GM06990 (cell line): ENCODE measurements around the gene TENM4.

Experiments
- DNase-seq: peaks from one replicate; pipeline ENCODE4 v3.0.0-alpha.2; 2011; ENCODE audit not compliant: insufficient read length; ENCODE audit errors: extremely low read depth
- H3K27me3 ChIP-seq: replicated peaks from 2 replicates; pipeline ENCODE4 v1.6.0; 2011; ENCODE audit warnings: low read length; ENCODE audit not compliant: control insufficient read depth, insufficient read depth
- H3K36me3 ChIP-seq: 2 replicates; pipeline ENCODE4 v1.5.1; 2011; ENCODE audit warnings: low read length; ENCODE audit not compliant: control insufficient read depth, insufficient read depth
- H3K4me3 ChIP-seq: replicated peaks from 2 replicates; pipeline ENCODE4 v1.5.1; 2011; ENCODE audit warnings: low read depth, mild to moderate bottlenecking, control low read depth, low read length
- TF ChIP-seq, protein P1 (sequence below): IDR thresholded peaks from 2 replicates; pipeline ENCODE4 v1.5.1; 2011; ENCODE audit warnings: low read length, control low read depth, mild to moderate bottlenecking, inconsistent platforms; ENCODE audit not compliant: insufficient read depth, poor library complexity, severe bottlenecking

Gene TENM4

DNA sequence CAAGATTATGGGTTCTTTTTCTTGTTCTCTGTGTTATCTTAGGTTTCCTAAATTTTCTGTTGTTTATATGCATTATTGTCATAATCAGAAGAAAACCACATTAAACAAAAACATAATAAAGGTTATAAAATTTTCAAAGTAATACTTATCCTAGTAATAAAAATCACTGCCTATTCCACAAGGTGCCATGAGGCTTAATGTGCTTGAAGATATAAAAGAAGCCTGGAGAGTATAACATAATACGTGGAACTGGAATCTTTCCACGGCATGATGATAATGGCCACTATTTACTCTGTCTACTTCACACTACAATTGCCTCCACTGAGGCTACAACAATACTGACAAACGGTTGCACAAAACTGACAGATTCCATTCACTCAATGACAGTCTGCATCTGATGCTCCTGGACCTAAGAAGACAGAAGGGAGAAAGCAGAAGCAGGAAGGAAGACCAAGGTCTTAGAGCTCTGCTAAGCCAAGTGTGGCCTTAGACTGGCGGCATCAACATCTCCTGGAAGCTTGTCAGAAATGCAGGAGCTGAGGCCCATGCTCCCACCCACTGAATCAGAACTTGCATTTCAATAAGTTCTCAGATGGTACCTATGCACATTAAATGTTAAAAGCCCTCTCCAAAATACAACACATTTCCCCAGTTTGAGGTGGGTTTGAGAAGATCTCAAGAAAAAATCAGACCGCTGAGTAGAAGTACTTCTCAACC lies 13.1 kb downstream of the TENM4 start:
- no peak for DNase-seq
- Histone ChIP-seq H3K4me3 (no peak overlapping the region), H3K27me3 (no peaks in the 10 kb centered on the region), H3K36me3 (no peaks in the 10 kb centered on the region)
- TF ChIP-seq, protein P1, sequence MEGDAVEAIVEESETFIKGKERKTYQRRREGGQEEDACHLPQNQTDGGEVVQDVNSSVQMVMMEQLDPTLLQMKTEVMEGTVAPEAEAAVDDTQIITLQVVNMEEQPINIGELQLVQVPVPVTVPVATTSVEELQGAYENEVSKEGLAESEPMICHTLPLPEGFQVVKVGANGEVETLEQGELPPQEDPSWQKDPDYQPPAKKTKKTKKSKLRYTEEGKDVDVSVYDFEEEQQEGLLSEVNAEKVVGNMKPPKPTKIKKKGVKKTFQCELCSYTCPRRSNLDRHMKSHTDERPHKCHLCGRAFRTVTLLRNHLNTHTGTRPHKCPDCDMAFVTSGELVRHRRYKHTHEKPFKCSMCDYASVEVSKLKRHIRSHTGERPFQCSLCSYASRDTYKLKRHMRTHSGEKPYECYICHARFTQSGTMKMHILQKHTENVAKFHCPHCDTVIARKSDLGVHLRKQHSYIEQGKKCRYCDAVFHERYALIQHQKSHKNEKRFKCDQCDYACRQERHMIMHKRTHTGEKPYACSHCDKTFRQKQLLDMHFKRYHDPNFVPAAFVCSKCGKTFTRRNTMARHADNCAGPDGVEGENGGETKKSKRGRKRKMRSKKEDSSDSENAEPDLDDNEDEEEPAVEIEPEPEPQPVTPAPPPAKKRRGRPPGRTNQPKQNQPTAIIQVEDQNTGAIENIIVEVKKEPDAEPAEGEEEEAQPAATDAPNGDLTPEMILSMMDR = no peak

DNA sequence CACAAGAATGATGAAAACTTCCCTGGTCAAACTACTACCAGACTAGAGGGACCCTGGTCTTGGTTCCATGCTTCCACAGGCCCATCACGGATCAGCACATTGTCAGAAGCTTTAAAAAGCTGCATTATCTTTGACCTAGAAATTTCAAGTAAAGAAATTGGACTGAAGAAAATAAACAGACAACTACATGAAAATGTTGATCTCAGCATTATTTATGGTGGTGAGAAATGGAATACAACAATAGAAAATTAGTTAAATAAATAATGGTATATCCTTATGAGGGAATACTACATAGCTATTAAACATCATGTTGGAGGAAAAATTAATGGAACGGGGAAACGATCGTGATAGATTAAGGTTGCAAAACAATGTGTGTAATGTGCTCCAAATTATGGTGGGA lies 13.7 kb downstream of the TENM4 start:
- H3K4me3 ChIP-seq = no peak overlapping the region
- no peaks in the 10 kb centered on the region for H3K27me3 ChIP-seq
- no peak for DNase-seq
- TF ChIP-seq, protein P1 = no peak
- H3K36me3 ChIP-seq = no peaks in the 10 kb centered on the region

DNA sequence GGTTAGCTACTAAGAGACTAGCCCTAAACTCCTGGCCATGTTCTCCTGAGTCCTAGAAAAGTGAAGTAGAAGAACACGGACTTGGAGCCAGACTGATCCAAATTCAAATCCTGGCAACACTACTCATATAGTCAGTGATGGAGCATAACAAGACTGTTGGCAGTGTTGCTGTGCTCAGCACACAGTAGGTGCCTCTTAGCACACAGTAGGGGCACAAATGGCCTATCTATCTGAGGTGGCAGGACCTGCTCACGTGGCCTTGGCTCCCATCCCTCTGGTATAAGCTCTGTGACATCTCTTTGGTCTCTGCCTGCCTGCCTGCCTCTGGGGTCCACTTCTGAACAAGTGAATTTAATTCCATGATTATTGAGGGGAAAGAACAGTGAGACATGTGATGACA lies 15.4 kb downstream of the TENM4 start:
- no peak overlapping the region for H3K4me3 ChIP-seq
- DNase-seq = no peak
- TF ChIP-seq, protein P1 = no peak
- H3K36me3 ChIP-seq = no peaks in the 10 kb centered on the region
- peaks cover 1% of the 10 kb centered on the region for H3K27me3 ChIP-seq

DNA sequence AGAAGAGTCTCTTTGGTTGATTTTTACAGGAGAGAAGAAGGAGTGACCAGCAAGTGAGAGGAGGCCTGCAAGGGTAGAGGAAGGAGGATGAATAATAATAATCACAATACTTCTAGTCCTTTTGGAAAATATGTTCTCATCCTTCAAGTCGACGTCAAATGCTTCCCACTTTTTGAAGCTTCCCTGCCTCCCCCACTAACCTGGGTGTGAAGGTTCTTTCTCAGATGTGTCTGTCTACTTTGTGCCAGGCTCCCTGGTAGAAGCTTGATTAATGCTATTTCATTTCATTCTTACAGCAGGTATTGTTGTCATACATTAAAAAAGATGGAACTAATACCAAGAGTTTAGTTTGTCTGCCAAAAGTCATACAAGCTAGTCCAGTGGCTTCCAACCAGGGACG lies 17.1 kb downstream of the TENM4 start:
- DNase-seq = no peak
- Histone ChIP-seq H3K4me3 (no peak overlapping the region), H3K27me3 (peaks cover 3% of the 10 kb centered on the region), H3K36me3 (no peaks in the 10 kb centered on the region)
- TF ChIP-seq, protein P1 = no peak

DNA sequence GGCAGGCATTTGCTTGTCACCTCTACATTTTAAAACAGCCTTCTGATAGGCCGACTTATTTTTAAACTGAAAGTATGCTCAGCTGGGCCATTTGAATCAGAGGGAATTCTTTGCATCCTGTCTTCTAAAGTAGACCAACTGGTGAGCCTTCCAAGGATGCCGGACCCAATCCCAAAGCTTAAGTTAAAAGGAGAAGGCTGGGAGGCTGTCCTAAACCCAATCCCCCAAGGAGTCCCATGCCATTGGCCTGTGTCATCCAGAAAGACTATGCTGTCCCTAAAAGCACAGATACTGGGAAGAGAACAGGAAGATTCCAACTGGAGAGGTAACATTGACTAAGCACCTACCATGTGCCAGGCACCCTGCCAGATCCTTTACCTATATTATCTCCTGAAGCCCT lies 18.0 kb downstream of the TENM4 start:
- peaks cover 3% of the 10 kb centered on the region for H3K27me3 ChIP-seq
- no peaks in the 10 kb centered on the region for H3K36me3 ChIP-seq
- H3K4me3 ChIP-seq = no peak overlapping the region
- TF ChIP-seq, protein P1 = no peak
- DNase-seq = no peak

DNA sequence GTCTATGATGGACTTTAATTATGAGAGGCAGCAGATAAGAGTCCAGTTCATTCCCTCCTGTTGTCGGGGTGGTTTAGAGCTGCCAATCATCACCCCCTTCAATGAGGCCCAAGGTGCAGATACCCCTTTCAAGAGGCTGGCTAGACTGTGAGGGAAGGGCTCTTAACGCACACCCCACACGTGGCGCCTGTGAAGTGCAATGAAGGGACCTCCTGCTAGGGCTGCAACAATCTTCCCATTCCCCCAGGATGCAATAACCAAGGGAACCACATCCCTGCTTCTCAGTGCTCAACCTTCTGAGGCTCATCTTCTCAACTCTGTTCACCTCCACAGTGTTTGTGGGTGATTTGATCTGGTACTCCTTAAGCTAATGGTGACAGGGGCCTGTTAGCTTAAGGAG lies 19.0 kb downstream of the TENM4 start:
- DNase-seq = no peak
- H3K27me3 ChIP-seq = peaks cover 3% of the 10 kb centered on the region
- no peaks in the 10 kb centered on the region for H3K36me3 ChIP-seq
- H3K4me3 ChIP-seq = no peak overlapping the region
- TF ChIP-seq, protein P1 = no peak
